ENCODE data around the gene GK2. TPM values are rescaled to one million over a fixed set of nuclear protein-coding genes. Genes with fewer than 3 reads are reported as not detected.

GK2 gene
- total RNA-seq, 2 donors from 2014 or later = not detected

DNA sequence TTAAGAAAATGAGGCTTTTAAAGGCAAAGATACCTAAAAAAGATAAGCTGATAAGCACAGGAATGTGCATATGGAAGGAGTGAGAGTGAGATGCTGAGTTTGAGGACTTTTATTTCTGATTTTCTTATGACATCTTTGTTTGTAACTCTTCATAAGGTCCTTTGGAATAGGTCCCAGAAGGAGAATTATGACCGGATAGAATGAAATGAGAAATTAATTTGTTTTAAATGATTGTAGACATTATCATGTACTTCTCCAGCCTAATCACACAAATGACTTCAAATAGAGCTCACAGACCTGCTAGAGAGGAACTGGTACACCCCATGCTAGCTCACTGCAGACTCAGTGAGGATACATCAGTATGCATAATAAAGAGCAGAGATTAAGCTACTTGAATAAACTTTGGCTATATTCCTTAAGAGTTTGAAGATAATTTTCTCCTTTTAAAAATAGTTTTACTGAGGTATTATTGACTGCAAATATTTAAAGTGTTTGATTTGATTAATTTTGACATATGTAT, 5.6 kb downstream of the GK2 start:
- Mint-ChIP-seq H3K9me3 (no peaks in the 10 kb centered on the region), H3K36me3 (no peaks in the 10 kb centered on the region), H3K27ac (no peak overlapping the region)
- DNase-seq (ENCODE audit: low spot score in 2 of 2) = no peak
- ATAC-seq = no peak

DNA sequence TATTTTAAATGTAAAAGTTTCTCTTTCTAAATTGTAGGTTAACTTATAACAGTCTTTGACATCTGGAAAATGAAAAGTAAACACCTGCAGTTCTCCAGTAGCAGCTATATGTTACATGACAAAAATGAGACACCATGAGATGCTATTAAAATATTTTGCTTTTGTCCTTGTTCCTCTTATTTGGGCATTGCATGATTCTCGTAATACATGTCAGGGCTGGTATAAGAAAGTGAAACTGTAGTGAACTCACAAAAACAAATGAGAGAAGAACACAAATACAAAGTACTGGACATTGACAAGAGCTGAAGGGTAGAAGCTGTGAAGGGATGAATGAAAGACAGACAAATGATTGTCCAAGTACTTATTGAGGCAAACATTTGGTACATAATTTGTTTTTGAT, 9.0 kb downstream of the GK2 start:
- no peaks in the 10 kb centered on the region for H3K9me3 Mint-ChIP-seq
- DNase-seq (ENCODE audit: low spot score in 2 of 2) (no peak), ATAC-seq (no peak)
- no peak overlapping the region for H3K27ac Mint-ChIP-seq
- no peaks in the 10 kb centered on the region for H3K36me3 Mint-ChIP-seq

DNA sequence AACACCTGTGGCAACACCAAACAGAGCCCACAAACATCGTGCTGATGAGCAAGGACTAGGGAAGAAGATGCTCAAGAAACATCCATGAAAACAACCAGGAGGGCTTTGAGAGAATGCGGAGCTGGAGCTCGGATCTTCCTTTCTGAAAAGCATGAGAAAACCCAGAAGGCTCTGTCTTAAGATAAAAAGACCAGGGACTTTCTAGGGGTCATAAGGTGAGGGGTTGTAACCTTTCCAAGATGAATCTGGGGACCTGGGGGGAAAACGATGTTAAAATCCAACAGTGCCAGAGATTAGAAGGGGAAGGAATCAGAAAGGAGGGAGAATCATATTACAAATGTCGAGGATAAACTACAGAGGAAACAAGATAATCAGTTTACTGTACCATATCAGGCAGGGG, 10.1 kb downstream of the GK2 start:
- DNase-seq (ENCODE audit: low spot score in 2 of 2) = no peak
- no peak overlapping the region for H3K27ac Mint-ChIP-seq
- H3K36me3 Mint-ChIP-seq = no peaks in the 10 kb centered on the region
- ATAC-seq = no peak
- H3K9me3 Mint-ChIP-seq = no peaks in the 10 kb centered on the region

DNA sequence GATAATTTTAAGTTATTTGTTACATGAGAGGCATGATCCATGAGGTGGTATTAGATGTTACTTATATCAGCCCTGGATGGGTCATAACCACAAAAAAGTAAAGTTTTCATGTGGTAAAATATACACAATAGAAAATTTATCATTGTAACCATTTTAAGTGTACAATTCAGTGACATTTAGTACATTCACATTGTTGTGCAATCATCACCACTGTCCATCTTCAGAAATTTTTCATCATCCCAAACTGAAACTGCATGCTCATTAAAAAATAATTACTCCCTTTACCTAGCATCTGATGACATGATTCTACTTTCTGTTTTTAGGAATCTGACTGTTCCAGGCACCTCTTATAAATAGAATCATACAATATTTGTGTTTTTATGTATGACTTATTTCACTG, 11.2 kb downstream of the GK2 start:
- H3K27ac Mint-ChIP-seq = no peak overlapping the region
- H3K9me3 Mint-ChIP-seq = no peaks in the 10 kb centered on the region
- DNase-seq (ENCODE audit: low spot score in 2 of 2) = no peak
- H3K36me3 Mint-ChIP-seq = no peaks in the 10 kb centered on the region
- no peak for ATAC-seq

DNA sequence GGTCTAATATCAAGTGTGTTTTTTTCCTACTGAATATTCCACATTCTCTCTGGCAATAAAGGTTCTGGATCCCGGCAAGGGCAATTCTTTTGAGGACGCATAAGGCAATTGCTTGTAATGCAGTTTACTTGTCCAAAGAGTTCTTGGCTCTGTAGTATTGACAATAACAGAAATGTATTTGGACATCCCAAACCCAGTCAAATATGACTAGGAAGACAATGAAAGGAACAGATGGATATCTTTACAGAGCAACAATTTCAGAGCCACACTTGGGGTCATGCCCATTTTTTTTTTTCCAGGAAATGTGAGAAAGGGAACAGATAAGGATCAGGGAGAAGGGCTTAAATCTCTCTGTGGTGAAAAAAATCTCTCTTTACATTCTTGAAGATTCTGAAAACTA, 12.2 kb downstream of the GK2 start:
- DNase-seq (ENCODE audit: low spot score in 2 of 2) = no peak
- ATAC-seq = no peak
- no peaks in the 10 kb centered on the region for H3K36me3 Mint-ChIP-seq

DNA sequence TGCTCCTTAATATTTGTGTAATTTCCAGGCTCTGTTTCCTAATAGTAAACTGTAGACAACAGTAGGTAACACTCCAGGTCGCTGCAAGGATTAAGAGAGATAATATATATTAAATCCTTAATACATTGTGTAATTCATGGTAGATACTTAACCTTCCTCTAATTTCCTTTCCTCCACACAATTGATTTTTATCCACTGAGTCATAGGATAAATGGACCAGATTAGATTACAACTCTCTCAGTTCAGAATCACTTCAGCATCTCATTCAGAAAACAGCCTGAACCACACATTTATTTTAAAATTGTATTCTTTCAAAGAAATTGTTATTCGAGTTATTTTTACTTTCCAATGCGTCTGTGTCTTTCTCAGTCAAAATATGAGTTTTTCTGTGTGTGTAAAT, 17.1 kb downstream of the GK2 start:
- no peak overlapping the region for H3K27ac Mint-ChIP-seq
- H3K9me3 Mint-ChIP-seq = no peaks in the 10 kb centered on the region
- no peak for DNase-seq (ENCODE audit: low spot score in 2 of 2)
- no peak for ATAC-seq
- H3K36me3 Mint-ChIP-seq = no peaks in the 10 kb centered on the region

More for the DNA sequence above, 12.2 kb downstream of the GK2 start:
- Mint-ChIP-seq H3K27ac (no peak overlapping the region), H3K9me3 (no peaks in the 10 kb centered on the region)

DNA sequence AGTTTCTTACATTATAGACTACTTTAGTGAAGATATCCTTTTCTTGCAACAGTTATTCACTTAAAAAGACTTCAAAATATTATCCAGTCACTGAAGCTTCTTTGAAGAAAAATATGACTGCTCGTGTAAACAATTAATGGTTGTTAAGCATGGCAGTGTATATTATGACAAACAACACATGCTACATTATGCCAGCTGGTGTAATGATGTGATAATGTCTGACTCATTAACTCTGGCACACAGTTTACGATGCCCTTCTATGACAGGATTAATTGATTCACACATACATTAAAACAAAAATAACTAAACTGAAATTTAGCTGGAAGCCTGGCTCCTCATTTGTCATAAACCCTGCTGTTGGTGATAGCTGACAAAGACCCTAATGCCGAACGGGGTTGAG, 22.4 kb downstream of the GK2 start:
- Mint-ChIP-seq H3K27ac (no peak overlapping the region), H3K9me3 (no peaks in the 10 kb centered on the region)

DNA sequence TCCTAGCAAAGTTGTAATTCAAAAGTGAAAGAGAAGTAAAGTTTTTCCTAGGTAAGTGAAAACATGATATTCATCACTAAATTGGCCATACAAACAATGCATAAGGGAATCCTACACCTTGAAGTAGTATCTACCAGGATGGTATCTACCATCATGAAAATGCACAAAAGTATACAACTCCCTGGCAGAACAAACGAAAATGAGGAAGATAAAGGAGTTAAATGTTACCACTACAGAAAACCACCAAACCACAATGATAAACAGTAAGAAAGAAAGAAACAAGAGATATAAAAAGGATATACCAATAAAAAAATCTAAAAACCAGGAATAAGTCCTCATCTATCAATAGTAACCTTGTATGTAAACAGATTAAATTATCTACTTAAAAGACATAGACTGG, 26.9 kb downstream of the GK2 start:
- no peaks in the 10 kb centered on the region for H3K9me3 Mint-ChIP-seq
- no peaks in the 10 kb centered on the region for H3K36me3 Mint-ChIP-seq
- H3K27ac Mint-ChIP-seq = no peak overlapping the region
- ATAC-seq (no peak), DNase-seq (ENCODE audit: low spot score in 2 of 2) (no peak)

More for the DNA sequence above, 22.4 kb downstream of the GK2 start:
- no peaks in the 10 kb centered on the region for H3K36me3 Mint-ChIP-seq
- DNase-seq (ENCODE audit: low spot score in 2 of 2) (no peak), ATAC-seq (no peak)

DNA sequence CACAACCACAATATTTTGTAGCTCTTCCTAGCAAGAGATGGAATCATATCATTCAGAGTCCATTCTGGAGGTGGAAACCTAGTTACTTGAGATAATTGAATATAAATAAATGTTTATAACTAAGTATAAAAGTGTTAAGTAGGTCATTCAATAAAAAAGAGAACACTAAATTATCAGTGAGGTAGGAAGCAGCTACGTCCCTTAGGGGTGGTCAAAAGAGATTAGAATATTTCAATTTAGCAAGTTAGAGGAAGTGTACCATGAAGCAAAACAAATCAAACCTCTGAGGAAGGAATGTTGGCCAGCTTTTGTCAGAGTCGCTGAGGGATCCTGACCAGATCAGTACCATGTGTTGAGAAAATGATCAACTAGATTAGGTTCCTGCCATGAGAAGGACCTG, 38.0 kb downstream of the GK2 start:
- DNase-seq (ENCODE audit: low spot score in 2 of 2) = no peak
- no peaks in the 10 kb centered on the region for H3K9me3 Mint-ChIP-seq
- H3K27ac Mint-ChIP-seq = no peak overlapping the region
- ATAC-seq = no peak
- H3K36me3 Mint-ChIP-seq = no peaks in the 10 kb centered on the region

DNA sequence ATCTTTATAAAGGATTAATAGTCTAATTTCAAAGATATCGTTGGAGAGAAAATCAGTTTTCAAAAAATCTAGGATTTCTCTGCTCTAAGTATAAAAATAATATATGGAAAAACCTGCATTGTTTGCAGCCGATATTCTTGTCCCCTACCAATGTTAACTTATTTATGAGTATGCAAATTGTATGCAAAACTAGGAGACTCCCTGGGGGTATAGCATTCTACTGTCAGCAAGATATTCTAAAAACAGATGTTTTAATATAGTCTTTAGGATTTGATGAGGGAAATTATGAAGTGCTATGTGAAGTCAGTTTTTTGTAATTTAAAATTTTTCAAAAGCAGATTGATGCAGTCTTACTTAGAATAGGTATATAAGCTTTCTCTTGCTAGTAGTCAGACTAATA, 40.9 kb downstream of the GK2 start:
- no peak for DNase-seq (ENCODE audit: low spot score in 2 of 2)
- Mint-ChIP-seq H3K9me3 (no peaks in the 10 kb centered on the region), H3K27ac (no peak overlapping the region), H3K36me3 (no peaks in the 10 kb centered on the region)
- no peak for ATAC-seq

DNA sequence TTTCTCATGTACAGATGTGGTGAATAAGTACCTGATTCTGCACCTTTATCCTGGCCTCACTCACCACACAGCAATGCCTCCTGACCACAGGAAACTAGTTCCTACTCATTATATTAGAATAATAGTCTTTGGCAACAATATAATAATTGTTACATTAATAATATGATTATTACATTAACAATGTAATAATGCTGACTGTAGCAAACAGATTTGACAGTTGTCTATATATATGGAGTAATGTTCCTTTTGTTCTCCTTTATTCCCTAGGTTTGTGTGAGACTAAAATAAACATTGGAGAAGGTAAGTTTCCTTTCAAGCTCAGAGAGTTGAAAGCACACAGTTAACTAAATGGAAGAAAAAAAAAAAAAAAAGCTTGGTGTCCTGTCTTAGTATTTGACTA, 41.6 kb downstream of the GK2 start:
- ATAC-seq = no peak
- Mint-ChIP-seq H3K27ac (peak overlapping the region in 1 of 2 donors; percentile 16), H3K36me3 (no peaks in the 10 kb centered on the region), H3K9me3 (no peaks in the 10 kb centered on the region)
- DNase-seq (ENCODE audit: low spot score in 2 of 2) = no peak

DNA sequence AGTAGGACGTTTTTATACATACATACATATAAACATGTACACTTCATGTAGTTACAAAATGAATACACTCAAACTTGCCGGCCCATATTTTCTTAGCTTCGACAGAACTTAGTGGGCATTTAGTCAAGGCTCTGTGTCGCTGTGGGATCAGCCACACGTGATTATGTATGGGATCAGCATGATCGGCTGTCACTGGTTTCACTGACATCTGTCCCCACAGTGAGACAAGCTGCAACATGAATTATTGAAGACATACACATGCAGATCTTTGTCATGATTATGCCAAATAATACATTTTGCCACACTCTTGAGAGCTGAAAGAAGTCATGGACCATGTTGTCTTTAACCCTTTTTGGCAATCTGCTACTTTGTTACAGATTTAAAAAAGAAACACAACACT, 44.0 kb downstream of the GK2 start:
- no peaks in the 10 kb centered on the region for H3K36me3 Mint-ChIP-seq
- no peak overlapping the region for H3K27ac Mint-ChIP-seq

DNA sequence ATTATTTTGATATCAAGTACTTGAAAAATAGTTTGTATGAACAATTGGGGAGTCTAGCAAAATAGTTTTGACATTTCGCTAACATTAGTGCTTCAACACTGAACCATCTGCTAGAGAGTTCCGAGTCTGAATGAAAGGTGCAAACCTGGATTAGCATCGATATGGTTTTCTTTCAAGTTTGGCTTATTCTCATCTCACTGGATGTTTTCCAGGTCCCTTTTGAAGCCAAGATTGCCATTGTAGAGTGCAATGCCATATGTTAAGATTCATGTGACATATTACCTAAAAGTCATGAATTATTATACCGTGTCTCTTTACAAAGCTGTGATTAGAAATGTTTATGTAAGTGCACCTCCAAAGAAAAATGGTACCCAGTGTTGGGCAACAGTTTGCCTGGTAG, 45.4 kb downstream of the GK2 start:
- H3K9me3 Mint-ChIP-seq = no peaks in the 10 kb centered on the region
- H3K36me3 Mint-ChIP-seq = no peaks in the 10 kb centered on the region
- DNase-seq (ENCODE audit: low spot score in 2 of 2) (no peak), ATAC-seq (no peak)
- no peak overlapping the region for H3K27ac Mint-ChIP-seq

More for the DNA sequence above, 44.0 kb downstream of the GK2 start:
- H3K9me3 Mint-ChIP-seq = no peaks in the 10 kb centered on the region
- DNase-seq (ENCODE audit: low spot score in 2 of 2) (no peak), ATAC-seq (no peak)

DNA sequence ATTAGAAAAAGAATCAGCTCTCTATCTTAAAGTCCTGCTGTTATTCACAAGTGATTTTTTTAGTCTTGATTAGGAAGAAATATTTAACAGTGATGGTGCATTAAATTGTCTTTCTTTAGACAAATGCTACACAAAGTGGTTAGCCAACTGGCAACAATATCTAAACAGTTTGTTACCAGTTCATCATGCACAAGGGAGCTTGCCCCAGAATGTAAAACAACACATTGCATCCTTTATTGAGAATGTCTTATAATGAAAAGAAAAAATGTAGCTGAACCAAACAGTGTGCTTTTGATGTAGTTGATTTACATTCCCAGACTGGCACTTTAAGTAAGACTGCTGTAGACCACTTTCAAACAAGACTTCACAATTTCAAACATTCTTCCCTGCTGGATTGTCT, 48.0 kb downstream of the GK2 start:
- Mint-ChIP-seq H3K9me3 (no peaks in the 10 kb centered on the region), H3K36me3 (no peaks in the 10 kb centered on the region), H3K27ac (no peak overlapping the region)
- DNase-seq (ENCODE audit: low spot score in 2 of 2) (no peak), ATAC-seq (no peak)

DNA sequence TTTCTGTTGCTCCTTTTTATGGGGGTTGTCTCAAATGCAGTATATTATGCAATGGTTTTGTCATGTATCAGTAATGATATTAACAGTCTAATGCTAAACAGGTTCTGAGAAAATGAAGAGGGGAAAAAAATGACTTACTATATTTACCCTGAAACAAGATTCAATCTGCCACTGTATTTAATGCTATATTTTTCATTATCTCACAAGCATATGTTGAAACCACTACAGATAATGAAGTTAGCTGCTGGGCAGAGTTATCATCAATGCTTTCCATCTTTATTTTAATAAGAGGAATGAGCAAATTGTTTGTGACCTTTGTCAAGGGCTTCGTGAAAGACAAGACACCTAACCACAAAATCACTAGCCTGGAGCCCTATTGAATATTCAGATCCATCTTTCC, 49.6 kb downstream of the GK2 start:
- H3K36me3 Mint-ChIP-seq = no peaks in the 10 kb centered on the region
- H3K9me3 Mint-ChIP-seq = no peaks in the 10 kb centered on the region
- ATAC-seq (no peak), DNase-seq (ENCODE audit: low spot score in 2 of 2) (no peak)
- H3K27ac Mint-ChIP-seq = no peak overlapping the region

DNA sequence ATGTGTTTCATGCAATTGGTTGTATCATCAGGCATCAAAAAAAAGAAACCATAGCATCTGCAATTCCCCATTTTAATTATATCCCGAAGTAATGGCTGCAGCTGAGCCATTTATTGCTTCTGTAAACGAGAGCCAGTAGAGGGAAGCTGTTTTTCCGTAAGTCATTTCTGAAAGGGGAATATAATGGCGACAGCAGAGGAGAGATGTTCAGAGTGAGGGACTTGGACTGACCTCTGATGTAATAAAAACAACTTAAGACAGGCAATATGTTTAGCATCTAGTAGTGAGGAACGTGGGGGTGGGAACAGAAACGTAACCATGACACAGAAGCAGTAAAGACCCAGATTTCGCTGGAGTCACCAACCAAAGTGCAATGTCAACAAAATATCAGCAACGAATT, 50.7 kb downstream of the GK2 start:
- ATAC-seq = no peak
- DNase-seq (ENCODE audit: low spot score in 2 of 2) = no peak
- Mint-ChIP-seq H3K9me3 (no peaks in the 10 kb centered on the region), H3K36me3 (no peaks in the 10 kb centered on the region), H3K27ac (no peak overlapping the region)

Measured in activated naive CD4-positive, alpha-beta T cell treated with anti-CD3 and anti-CD28 coated beads, Interleukin-2, amount 50 U/mL, for 72 hours (primary cell).